NB4 (cell line): ENCODE measurements around the gene ZFP36L1.

Experiments
- CTCF ChIP-seq: IDR thresholded peaks from one replicate; pipeline ENCODE4 v1.5.1; 2012; ENCODE audit warnings: low read depth, low read length
- MAX ChIP-seq: IDR thresholded peaks from 2 replicates; pipeline ENCODE4 v1.6.1; 2011; ENCODE audit warnings: low read depth, low read length

GRCh38 chr14:68816943-68817430, 24.1 kb upstream of the ZFP36L1 start:
- TF ChIP-seq MAX (no peak), CTCF (no peak)
